Dendritic cell treated with granulocyte-macrophage colony-stimulating factor and Interleukin-4, amounts not matched to agents 40 ng/mL and 50 ng/mL, for 4 days (primary cell): Measurements from ENCODE around the gene SLFN14.

Source experiments
- H3K27ac Mint-ChIP-seq: one replicate; pipeline ENCODE4 v1.8.0; 2022; ENCODE audit warnings: mild to moderate bottlenecking, mixed read lengths
- H3K27me3 Mint-ChIP-seq: one replicate; pipeline ENCODE4 v1.8.0; 2022; ENCODE audit warnings: mild to moderate bottlenecking, mixed read lengths
- H3K36me3 Mint-ChIP-seq: one replicate; pipeline ENCODE4 v1.8.0; 2022; ENCODE audit warnings: low read depth, mixed read lengths
- H3K4me1 Mint-ChIP-seq: one replicate; pipeline ENCODE4 v1.8.0; 2022; ENCODE audit warnings: low read depth, mixed read lengths
- H3K4me3 Mint-ChIP-seq: one replicate; pipeline ENCODE4 v1.8.0; 2022; ENCODE audit warnings: mild to moderate bottlenecking, moderate library complexity, mixed read lengths
- H3K9me3 Mint-ChIP-seq: one replicate; pipeline ENCODE4 v1.8.0; 2022; ENCODE audit warnings: mixed read lengths
- intact Hi-C: fragments of 100-400 bp; cut with micrococcal nuclease; formaldehyde crosslinking; loops from one replicate; pipeline ENCODE4 v1.15.0; 2022

The SLFN14 gene

DNA sequence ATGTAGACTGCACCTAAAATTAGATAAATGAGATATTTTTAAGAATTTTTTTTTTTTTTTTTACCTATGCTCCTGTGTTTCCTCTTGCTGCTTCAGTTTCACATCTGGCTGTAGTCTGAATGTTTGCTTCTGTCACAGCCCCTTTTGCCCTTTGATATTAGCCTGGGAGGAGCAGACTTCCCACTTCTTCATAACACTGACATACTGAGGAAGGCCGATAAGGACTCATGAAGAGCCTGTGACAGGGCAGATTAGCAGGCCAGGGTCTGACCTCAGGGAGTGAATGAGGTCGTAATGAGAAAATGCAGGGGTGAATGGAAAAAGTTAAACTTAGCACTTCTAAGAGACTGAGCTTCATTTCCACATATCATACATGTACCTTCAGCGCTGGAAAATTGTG, at the start of gene SLFN14:
TSS of gene SLFN14 (minus strand) at position 117 of the 400 bp plus-strand sequence. CDS start 2,757 bp downstream, outside the sequence.
- Mint-ChIP-seq H3K4me3 (no peak within 1 kb of the TSS), H3K9me3 (no peaks in the 10 kb centered on the region), H3K27ac (peak within 1 kb of the TSS; percentile 56), H3K36me3 (no peaks in the 10 kb centered on the region), H3K4me1 (peaks cover 28% of the 10 kb centered on the region), H3K27me3 (peaks cover 3% of the 10 kb centered on the region)
- intact Hi-C loops: no loop called here

- intact Hi-C loops: no loop called here
- Mint-ChIP-seq H3K27ac (no peak overlapping the region), H3K4me3 (no peak overlapping the region), H3K4me1 (no peaks in the 10 kb centered on the region), H3K36me3 (peaks cover 82% of the 10 kb centered on the region), H3K9me3 (no peaks in the 10 kb centered on the region), H3K27me3 (no peaks in the 10 kb centered on the region)
Observed at GRCh38 chr17:35609831-35610230, 49.2 kb upstream of the SLFN14 start.

DNA sequence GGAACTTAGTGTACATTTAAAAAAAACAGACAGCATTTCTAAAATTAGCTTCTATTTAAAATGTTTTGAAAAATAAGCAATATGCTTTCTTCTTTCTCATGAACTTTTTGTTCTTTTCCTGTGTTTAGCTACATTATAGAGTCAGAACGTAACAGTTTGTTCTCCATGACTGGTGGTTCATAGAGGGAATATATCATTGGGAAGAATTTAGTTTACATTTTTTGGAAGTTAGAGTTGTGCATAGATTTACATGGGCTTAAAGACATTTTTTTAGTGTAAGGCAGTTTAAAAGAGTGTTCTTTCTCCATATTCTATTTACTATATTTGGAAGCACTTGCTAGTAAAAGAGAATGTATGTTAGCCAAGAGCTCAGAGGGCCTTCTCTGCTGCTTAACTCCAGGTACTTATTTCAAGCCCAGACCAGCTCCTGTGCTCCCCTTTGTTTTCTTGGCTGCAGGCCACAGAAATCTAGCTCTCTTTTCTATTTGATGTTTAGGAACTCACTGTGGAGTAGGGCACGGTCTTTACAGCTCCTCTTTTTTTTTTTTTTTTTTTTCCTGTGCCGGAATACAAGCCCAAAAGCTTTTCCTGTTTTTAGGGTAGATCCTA, 46.7 kb upstream of the SLFN14 start:
- H3K4me1 Mint-ChIP-seq: no peaks in the 10 kb centered on the region

DNA sequence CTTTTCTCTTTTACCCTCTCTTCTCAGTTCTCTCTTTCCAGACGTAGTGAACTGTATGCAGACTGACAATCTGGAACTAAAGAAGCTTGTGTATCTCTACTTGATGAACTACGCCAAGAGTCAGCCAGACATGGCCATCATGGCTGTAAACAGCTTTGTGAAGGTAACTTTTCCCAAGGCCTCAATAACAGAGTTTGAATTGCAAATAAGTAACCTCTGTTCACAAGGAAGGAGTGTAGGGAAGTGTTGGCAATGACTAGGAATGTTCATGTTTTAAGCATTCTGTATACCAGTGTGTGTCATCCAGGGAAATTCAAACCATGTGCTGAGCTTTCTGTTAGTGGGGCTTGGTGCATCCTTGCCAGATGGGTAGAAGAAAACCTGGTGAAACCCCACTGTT, 45.1 kb upstream of the SLFN14 start:
- H3K9me3 Mint-ChIP-seq: no peaks in the 10 kb centered on the region
- no peaks in the 10 kb centered on the region for H3K27me3 Mint-ChIP-seq
- intact Hi-C loops: no loop called here
- H3K27ac Mint-ChIP-seq: no peak overlapping the region
- H3K4me1 Mint-ChIP-seq: no peaks in the 10 kb centered on the region
- H3K4me3 Mint-ChIP-seq: no peak overlapping the region
- H3K36me3 Mint-ChIP-seq: peaks cover 97% of the 10 kb centered on the region

More for the DNA sequence above, 46.7 kb upstream of the SLFN14 start:
- intact Hi-C loops: no loop called here
- Mint-ChIP-seq H3K36me3 (peaks cover 95% of the 10 kb centered on the region), H3K27ac (no peak overlapping the region), H3K4me3 (no peak overlapping the region), H3K9me3 (no peaks in the 10 kb centered on the region), H3K27me3 (no peaks in the 10 kb centered on the region)

- Mint-ChIP-seq H3K9me3 (no peaks in the 10 kb centered on the region), H3K27ac (no peak overlapping the region), H3K27me3 (no peaks in the 10 kb centered on the region), H3K4me1 (no peaks in the 10 kb centered on the region), H3K36me3 (peaks cover 92% of the 10 kb centered on the region), H3K4me3 (no peak overlapping the region)
- intact Hi-C loops: no loop called here
Observed at GRCh38 chr17:35603674-35604073, 43.1 kb upstream of the SLFN14 start.

DNA sequence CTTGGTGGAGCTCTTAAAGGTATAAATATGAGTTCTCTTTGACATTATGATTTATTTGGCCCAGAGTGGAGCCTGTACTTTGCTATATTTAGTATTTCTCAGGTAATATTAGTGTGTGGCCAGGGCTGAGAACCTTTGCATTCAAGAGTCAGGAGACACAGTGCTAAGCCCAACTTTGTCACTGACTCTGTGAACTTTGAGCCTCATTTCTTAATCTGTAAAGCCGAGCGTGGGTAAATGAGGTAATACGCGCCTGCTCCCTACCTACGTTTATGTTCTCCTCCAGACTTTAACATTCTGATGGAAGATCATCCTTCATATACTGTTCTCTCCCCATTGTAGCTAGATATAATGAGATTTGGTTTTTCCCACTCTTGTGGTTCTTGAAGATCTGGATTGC, 37.0 kb upstream of the SLFN14 start:
- Mint-ChIP-seq H3K4me1 (no peaks in the 10 kb centered on the region), H3K27me3 (no peaks in the 10 kb centered on the region), H3K27ac (no peak overlapping the region), H3K4me3 (no peak overlapping the region), H3K36me3 (peaks cover 75% of the 10 kb centered on the region), H3K9me3 (no peaks in the 10 kb centered on the region)
- intact Hi-C loops: no loop called here

DNA sequence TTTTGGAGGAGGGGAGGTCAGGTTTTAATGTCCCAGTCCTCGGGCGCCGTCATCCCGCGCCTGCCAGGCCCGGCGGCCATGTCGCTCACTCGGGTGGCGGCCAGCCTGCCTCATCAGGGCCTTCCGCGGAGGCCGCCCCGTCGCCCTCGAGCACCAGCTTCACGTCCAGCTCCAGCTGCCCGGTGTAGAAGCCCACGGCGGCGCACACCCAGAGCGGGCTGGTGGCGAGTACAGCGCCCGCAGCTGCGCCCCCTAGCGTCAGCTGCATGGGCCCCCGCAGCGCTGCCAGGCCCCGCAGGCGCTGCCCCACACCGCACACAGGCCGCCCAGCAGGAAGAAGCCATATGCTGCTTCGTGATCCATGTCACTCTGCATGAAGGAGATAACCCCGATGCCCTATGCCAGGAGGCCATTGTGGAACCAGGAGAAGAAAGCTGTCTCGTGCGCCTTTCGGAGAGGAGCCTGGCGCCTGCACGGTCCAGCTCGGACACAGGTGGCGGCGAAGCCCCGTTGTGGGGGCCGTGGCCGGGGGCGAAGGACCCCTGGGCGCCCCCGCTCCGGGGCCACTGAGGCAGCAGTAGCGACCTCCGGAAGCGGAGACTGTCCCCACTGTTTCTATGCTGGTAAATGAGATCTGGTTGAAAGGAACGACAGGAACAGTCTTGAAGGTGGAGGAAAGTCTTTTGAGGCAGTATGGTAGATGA, 36.1 kb upstream of the SLFN14 start:
- Mint-ChIP-seq H3K27ac (no peak overlapping the region), H3K27me3 (no peaks in the 10 kb centered on the region), H3K4me1 (no peaks in the 10 kb centered on the region), H3K36me3 (peaks cover 66% of the 10 kb centered on the region), H3K4me3 (no peak overlapping the region), H3K9me3 (no peaks in the 10 kb centered on the region)
- intact Hi-C loops: no loop called here

- Mint-ChIP-seq H3K9me3 (no peaks in the 10 kb centered on the region), H3K27me3 (no peaks in the 10 kb centered on the region), H3K27ac (no peak overlapping the region), H3K4me3 (no peak overlapping the region), H3K36me3 (peaks cover 60% of the 10 kb centered on the region), H3K4me1 (no peaks in the 10 kb centered on the region)
- intact Hi-C loops: no loop called here
Observed at GRCh38 chr17:35596072-35596471, 35.5 kb upstream of the SLFN14 start.

DNA sequence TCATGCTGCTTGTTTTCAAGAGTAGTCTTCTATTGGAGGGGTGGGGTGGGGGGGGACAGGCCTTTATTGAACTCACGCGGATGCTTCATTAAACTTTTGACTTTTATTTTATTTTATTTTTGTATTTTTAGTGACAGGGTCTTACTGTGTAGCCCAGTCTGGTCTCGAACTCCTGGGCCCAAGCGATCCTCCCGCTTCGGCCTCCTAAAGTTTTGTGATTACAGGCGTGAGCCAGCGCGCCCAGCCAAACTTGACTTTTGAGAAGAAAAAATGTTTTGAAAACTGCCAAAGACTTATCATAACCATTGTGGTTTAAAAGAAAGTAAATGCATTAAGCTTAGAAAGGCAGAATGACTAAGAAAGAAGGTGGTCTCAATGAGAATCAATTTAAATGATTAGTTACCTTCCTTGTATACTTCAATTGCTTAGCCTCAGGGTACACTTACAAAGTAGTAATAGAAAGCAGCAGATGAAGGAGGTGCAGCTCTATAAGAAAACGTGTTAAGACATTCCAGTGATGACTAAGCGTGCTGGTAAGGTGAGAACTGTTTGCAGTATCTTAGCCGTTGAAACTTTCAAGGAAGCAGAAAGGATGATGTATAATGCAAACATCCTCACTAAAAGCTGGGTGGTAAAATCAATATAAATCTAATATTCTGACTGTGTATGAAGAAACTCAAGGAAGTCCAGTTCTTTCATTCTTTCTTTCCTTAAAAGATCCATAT, 27.7 kb upstream of the SLFN14 start:
- Mint-ChIP-seq H3K4me3 (peak overlapping the region; percentile 95), H3K27me3 (peaks cover 4% of the 10 kb centered on the region), H3K4me1 (peaks cover 40% of the 10 kb centered on the region), H3K27ac (peak overlapping the region; percentile 97), H3K9me3 (no peaks in the 10 kb centered on the region), H3K36me3 (peaks cover 10% of the 10 kb centered on the region)
- intact Hi-C loops: no loop called here

DNA sequence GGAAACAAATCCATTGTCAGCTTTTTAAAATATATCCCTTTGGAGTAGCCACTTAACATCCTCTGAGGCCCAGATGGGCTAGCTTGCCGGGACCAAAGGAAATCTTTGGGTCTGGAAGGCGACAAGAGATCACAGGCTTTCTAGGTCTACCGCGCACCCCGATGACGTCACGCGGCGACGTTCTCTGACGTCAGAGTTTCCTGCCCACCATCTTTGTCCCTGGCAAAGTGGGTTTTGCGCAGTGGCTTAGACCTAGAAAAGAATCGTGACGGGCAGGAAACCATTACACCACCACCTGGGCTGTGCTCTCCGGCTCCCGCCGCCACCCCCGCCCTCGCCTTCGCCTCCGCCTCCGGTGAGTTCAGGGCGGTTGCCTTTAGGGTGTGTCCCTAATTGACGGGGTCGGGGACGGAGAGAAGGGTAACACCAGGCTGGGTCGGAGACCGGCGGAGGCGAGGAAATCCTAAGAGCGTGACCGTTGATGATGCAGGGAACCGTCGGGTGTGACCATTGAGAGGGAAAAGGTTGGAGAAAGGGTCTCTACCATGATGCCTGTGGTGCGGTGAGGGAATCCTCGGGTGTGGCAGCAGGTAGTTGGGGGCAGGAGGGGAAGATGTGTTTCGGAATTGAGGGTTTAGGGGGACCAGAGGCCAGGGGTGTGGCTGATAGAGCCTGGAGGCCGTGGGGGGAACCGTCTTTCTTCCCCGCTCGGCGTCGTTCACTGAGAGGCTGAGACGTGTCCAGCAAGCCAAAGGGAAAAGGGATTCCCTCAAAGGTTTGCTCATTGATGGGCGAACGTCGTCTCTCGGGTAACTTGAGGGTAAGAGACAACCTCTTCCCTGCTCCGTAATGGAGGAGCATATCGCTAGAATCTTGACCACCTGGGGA, 26.7 kb upstream of the SLFN14 start, which contains the start of gene AP2B1:
TSS of gene AP2B1 (plus strand) at position 249 of the 888 bp plus-strand sequence. CDS start 6,709 bp downstream, outside the sequence.
- H3K4me1 Mint-ChIP-seq: peaks cover 40% of the 10 kb centered on the region

GRCh38 chr17:35586569-35587073, 26.0 kb upstream of the SLFN14 start:
- Mint-ChIP-seq H3K4me3 (peak overlapping the region; percentile 95), H3K4me1 (peaks cover 40% of the 10 kb centered on the region), H3K9me3 (no peaks in the 10 kb centered on the region), H3K27ac (peak overlapping the region; percentile 97), H3K36me3 (peaks cover 10% of the 10 kb centered on the region), H3K27me3 (peaks cover 7% of the 10 kb centered on the region)
- intact Hi-C loops: no loop called here

More for the DNA sequence above, 26.7 kb upstream of the SLFN14 start, which contains the start of gene AP2B1:
- Mint-ChIP-seq H3K27me3 (peaks cover 4% of the 10 kb centered on the region), H3K36me3 (peaks cover 10% of the 10 kb centered on the region), H3K27ac (peak within 1 kb of the TSS; percentile 97), H3K9me3 (no peaks in the 10 kb centered on the region), H3K4me3 (peak within 1 kb of the TSS; percentile 95)
- intact Hi-C loops: no loop called here

DNA sequence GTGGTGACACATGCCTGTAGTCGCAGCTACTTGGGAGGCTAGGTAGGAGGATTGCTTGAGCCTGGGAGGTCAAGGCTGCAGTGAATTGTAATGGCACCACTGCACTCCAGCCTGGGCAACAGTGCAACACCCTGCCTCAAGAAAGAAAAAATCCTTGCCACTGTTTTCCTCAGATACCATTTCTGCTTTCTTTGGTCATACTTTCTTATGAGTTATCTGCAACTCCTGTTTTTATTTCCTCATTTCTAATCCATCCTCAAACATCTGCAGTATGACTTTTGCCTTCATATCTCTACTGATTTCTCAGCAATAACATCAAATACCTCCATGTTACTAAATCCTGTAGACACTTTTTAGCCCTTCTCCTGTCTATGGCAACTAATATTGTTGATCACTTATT, 23.4 kb upstream of the SLFN14 start:
- Mint-ChIP-seq H3K9me3 (no peaks in the 10 kb centered on the region), H3K4me3 (no peak overlapping the region), H3K4me1 (peaks cover 30% of the 10 kb centered on the region), H3K27ac (no peak overlapping the region), H3K27me3 (peaks cover 7% of the 10 kb centered on the region), H3K36me3 (peaks cover 10% of the 10 kb centered on the region)
- intact Hi-C loops: no loop called here

DNA sequence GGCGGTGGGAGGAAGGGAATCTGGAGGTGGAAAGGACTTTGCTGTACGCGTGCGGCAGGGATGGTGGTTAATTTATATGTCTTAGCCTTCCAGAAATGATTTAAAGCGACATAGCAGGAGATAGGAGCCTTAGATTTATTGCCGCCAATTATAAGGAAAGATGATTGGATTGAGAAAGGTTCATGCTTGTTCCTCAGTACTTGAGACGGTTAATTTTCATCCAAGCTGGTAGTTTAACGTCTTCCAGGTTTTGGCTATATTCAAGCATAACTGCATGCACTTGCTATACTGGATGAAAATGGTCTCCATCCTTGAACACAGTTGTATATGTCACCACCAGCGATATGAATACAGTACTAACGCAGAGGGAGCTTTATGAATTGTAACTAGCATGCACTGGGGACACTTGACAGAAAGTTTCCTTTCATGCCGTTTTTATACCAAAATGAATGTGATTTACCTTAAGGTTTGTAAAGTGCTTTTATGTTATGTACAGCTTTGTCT, 18.4 kb upstream of the SLFN14 start:
- intact Hi-C loops: loop anchor here (5.0 kb wide), 1 partner anchor 37 kb away; no protein-coding TSS in a partner anchor
- Mint-ChIP-seq H3K27me3 (peaks cover 5% of the 10 kb centered on the region), H3K9me3 (no peaks in the 10 kb centered on the region), H3K4me1 (peaks cover 14% of the 10 kb centered on the region), H3K4me3 (peak overlapping the region; percentile 80), H3K27ac (peak overlapping the region; percentile 80), H3K36me3 (peaks cover 28% of the 10 kb centered on the region)
